Muscle of back (tissue), 13 donors: Measurements from ENCODE around the gene GCC1. TPM values are rescaled to one million over a fixed set of nuclear protein-coding genes. Genes with fewer than 3 reads are reported as not detected.

Source experiments
- DNase-seq, 3 donors: peaks; one replicate each; pipeline versions ENCODE4 v3.0.0 to v3.0.0-alpha.2; 2013
- long read RNA-seq, 9 donors: transcript quantifications; one replicate each; lab custom pipeline, GENCODE V29; 2026
- polyA plus RNA-seq, 10 donors: library from polyadenylated mRNA; unstranded; fragments of 120-200 nt; gene quantifications; one replicate each; pipeline ENCODE4 v1.2.1, GENCODE V29; 2013; ENCODE audit not compliant: insufficient read length in 10 of 10

The GCC1 gene
- polyA plus RNA-seq, result 10 to 100 TPM in 1 of 10 donors, 1 to 10 TPM in 9; 7.4 to 10.5 (median 7.9) TPM
- long read RNA-seq, donor 1, full-length matches to known transcripts, result 1 of 1 reads
- long read RNA-seq, donor 1, partial matches to known transcripts, result 0 of 1 reads
- long read RNA-seq, donor 1, other reads (novel, unspliced or antisense), result 0 of 1 reads
- long read RNA-seq, donor 2, full-length matches to known transcripts, result 1 of 1 reads
- long read RNA-seq, donor 2, partial matches to known transcripts, result 0 of 1 reads
- long read RNA-seq, donor 2, other reads (novel, unspliced or antisense), result 0 of 1 reads
- long read RNA-seq, donor 3, result 0 reads
- long read RNA-seq, donor 4, full-length matches to known transcripts, result 3 of 136 reads
- long read RNA-seq, donor 4, partial matches to known transcripts, result 133 of 136 reads
- long read RNA-seq, donor 4, other reads (novel, unspliced or antisense), result 0 of 136 reads
- long read RNA-seq, donor 5, full-length matches to known transcripts, result 3 of 3 reads
- long read RNA-seq, donor 5, partial matches to known transcripts, result 0 of 3 reads
- long read RNA-seq, donor 5, other reads (novel, unspliced or antisense), result 0 of 3 reads
- long read RNA-seq, donor 6, result 0 reads
- long read RNA-seq, donor 7, result 0 reads
- long read RNA-seq, donor 8, full-length matches to known transcripts, result 1 of 1 reads
- long read RNA-seq, donor 8, partial matches to known transcripts, result 0 of 1 reads
- long read RNA-seq, donor 8, other reads (novel, unspliced or antisense), result 0 of 1 reads
- long read RNA-seq, donor 9, full-length matches to known transcripts, result 1 of 19 reads
- long read RNA-seq, donor 9, partial matches to known transcripts, result 8 of 19 reads
- long read RNA-seq, donor 9, other reads (novel, unspliced or antisense), result 10 of 19 reads

GRCh38 chr7:127585044-127585953 lies at the start of gene GCC1:
Gene GCC1 (minus strand): TSS chr7:127585596. CDS start chr7:127585182, 414 bp downstream.
- DNase-seq, result peak; percentile 89 to 97 (median 94)

GRCh38 chr7:127632276-127632910 lies 47.0 kb upstream of the GCC1 start:
- DNase-seq, result peak in 1 of 3 donors; percentile 76

GRCh38 chr7:127629268-127629854 lies 44.0 kb upstream of the GCC1 start:
- no peak for DNase-seq

GRCh38 chr7:127628445-127628844 lies 43.0 kb upstream of the GCC1 start:
- no peak for DNase-seq

- DNase-seq, result no peak
Observed at GRCh38 chr7:127625331-127625730, 39.9 kb upstream of the GCC1 start.

- DNase-seq, result peak in 1 of 3 donors; percentile 21
Observed at GRCh38 chr7:127620406-127621233, 35.2 kb upstream of the GCC1 start.

GRCh38 chr7:127619681-127620405 lies 34.4 kb upstream of the GCC1 start:
- peak in 1 of 3 donors; percentile 19 for DNase-seq

GRCh38 chr7:127618775-127619174 lies 33.4 kb upstream of the GCC1 start:
- DNase-seq, result no peak

- DNase-seq, result no peak
Observed at GRCh38 chr7:127618042-127618441, 32.6 kb upstream of the GCC1 start, which contains the start of gene PAX4. Gene PAX4 (minus strand): TSS chr7:127618142. CDS start chr7:127615928, 2,214 bp downstream.

GRCh38 chr7:127616724-127617123 lies 31.3 kb upstream of the GCC1 start:
- DNase-seq, result no peak

- DNase-seq, result no peak
Observed at GRCh38 chr7:127612263-127612662, 26.9 kb upstream of the GCC1 start.

GRCh38 chr7:127609297-127609696 lies 23.9 kb upstream of the GCC1 start:
- no peak for DNase-seq

- no peak for DNase-seq
Observed at GRCh38 chr7:127608446-127608845, 23.1 kb upstream of the GCC1 start.

- DNase-seq, result no peak
Observed at GRCh38 chr7:127600885-127601284, 15.5 kb upstream of the GCC1 start.

- DNase-seq, result no peak
Observed at GRCh38 chr7:127598318-127598717, 12.9 kb upstream of the GCC1 start.

GRCh38 chr7:127595737-127596136 lies 10.3 kb upstream of the GCC1 start:
- DNase-seq, result no peak

GRCh38 chr7:127594490-127594889 lies 9.1 kb upstream of the GCC1 start:
- no peak for DNase-seq

GRCh38 chr7:127592550-127592949 lies 7.2 kb upstream of the GCC1 start:
- no peak for DNase-seq

- no peak for DNase-seq
Observed at GRCh38 chr7:127591591-127591990, 6.2 kb upstream of the GCC1 start.
